ENCODE measurements around the gene MITF.

- no peak for TF ChIP-seq CTCF (conservative IDR thresholded peaks at IDR 0.05; ENCODE audit: low read length)
- no peak for TF ChIP-seq EZH2phosphoT487 (IDR thresholded peaks at IDR 0.05; ENCODE audit: borderline replicate concordance, low read depth, low read length)
These were observed 47.6 kb downstream of the MITF start for GRCh38 chr3:69786854-69787253.
